Stimulated activated CD4-positive, alpha-beta T cell treated with anti-CD3 and anti-CD28 coated beads, Interleukin-2, amount 100 ng/mL, for 24 hours (primary cell): Measurements from ENCODE around the gene GAS7.
"Not testable (repeated sequence)": the region's sequence is repeated elsewhere in the genome, so short reads cannot be mapped to it uniquely, and the experiment has no call there.

Experiments used
- DNase-seq, 2 donors: peaks; one replicate each; pipeline ENCODE4 v3.0.0-alpha.2; 2020

The GAS7 gene

GRCh38 chr17:10010752-10011151 lies 187.7 kb downstream of the GAS7 start:
- DNase-seq, result no peak

- no peak for DNase-seq
Measured at GRCh38 chr17:10003705-10004104, 194.7 kb downstream of the GAS7 start.

- DNase-seq, result not testable (repeated sequence)
Measured at GRCh38 chr17:10002567-10003360, 195.6 kb downstream of the GAS7 start.

- DNase-seq, result no peak
Measured at GRCh38 chr17:10001306-10001873, 197.0 kb downstream of the GAS7 start.

- no peak for DNase-seq
Measured at GRCh38 chr17:9999919-10000695, 198.3 kb downstream of the GAS7 start.

GRCh38 chr17:9998060-9998459 lies 200.3 kb downstream of the GAS7 start:
- DNase-seq, result no peak

GRCh38 chr17:9994761-9995160 lies 203.6 kb downstream of the GAS7 start:
- no peak for DNase-seq

GRCh38 chr17:9991796-9992195 lies 206.6 kb downstream of the GAS7 start:
- no peak for DNase-seq

GRCh38 chr17:9991351-9991750 lies 207.1 kb downstream of the GAS7 start:
- DNase-seq, result no peak

- peak in 1 of 2 donors; percentile 25 for DNase-seq
Measured at GRCh38 chr17:9987779-9988585, 210.4 kb downstream of the GAS7 start.

- DNase-seq, result no peak
Measured at GRCh38 chr17:9986754-9987382, 211.5 kb downstream of the GAS7 start.

GRCh38 chr17:9985646-9986045 lies 212.8 kb downstream of the GAS7 start:
- DNase-seq, result no peak

GRCh38 chr17:9984768-9985167 lies 213.6 kb downstream of the GAS7 start:
- DNase-seq, result no peak

- DNase-seq, result no peak
Measured at GRCh38 chr17:9982159-9982558, 216.2 kb downstream of the GAS7 start.

GRCh38 chr17:9981344-9981915 lies 217.0 kb downstream of the GAS7 start:
- no peak for DNase-seq

GRCh38 chr17:9979463-9979995 lies 218.9 kb downstream of the GAS7 start:
- DNase-seq, result no peak

GRCh38 chr17:9977180-9977575 lies 221.2 kb downstream of the GAS7 start:
- no peak for DNase-seq

GRCh38 chr17:9976283-9977179 lies 221.9 kb downstream of the GAS7 start:
- no peak for DNase-seq

- DNase-seq, result no peak
Measured at GRCh38 chr17:9974448-9975381, 223.7 kb downstream of the GAS7 start.
